Measurements from ENCODE around the gene PACSIN3. TPM values are rescaled to one million over a fixed set of nuclear protein-coding genes. Genes with fewer than 3 reads are reported as not detected.

PACSIN3 gene
- total RNA-seq, 1 donor from 2014 or later: 2.0 TPM

Small RNA genes within 50 kb of the gene (small RNA-seq; reads per million reads assigned to genes)
- not detected for gene MIR6745

Other genes with a start within 250 kb of the PACSIN3 start
- gene CSTPP1, start 249.7 kb downstream of the PACSIN3 start, total RNA-seq: 46.5 TPM
- 110 TPM for gene ARFGAP2, start 9.6 kb downstream of the PACSIN3 start, total RNA-seq
- 8.2 TPM for gene DDB2, start 28.5 kb upstream of the PACSIN3 start, total RNA-seq
- gene ACP2, start 62.4 kb upstream of the PACSIN3 start, total RNA-seq: 21.2 TPM
- 8.2 TPM for gene NR1H3, start 71.6 kb upstream of the PACSIN3 start, total RNA-seq
- gene MADD, start 83.7 kb upstream of the PACSIN3 start, total RNA-seq: 53.8 TPM
- not detected for gene MYBPC3, start 166.3 kb upstream of the PACSIN3 start, total RNA-seq
- 1.2 TPM for gene SPI1, start 192.1 kb upstream of the PACSIN3 start, total RNA-seq
- gene SLC39A13, start 222.2 kb upstream of the PACSIN3 start, total RNA-seq: 8.6 TPM
- gene PSMC3, start 240.0 kb upstream of the PACSIN3 start, total RNA-seq: 104 TPM

All from frontal cortex (tissue), 1 donor.